HG02852 (cell line): ENCODE results near the gene MTCL1.

Experiments
- ATAC-seq: cut with Tn5 transposase; IDR thresholded peaks from one replicate; pipeline ENCODE4 v1.9.1; 2021; ENCODE audit warnings: mild to moderate bottlenecking, moderate library complexity; ENCODE audit not compliant: unreplicated experiment

The MTCL1 gene

DNA sequence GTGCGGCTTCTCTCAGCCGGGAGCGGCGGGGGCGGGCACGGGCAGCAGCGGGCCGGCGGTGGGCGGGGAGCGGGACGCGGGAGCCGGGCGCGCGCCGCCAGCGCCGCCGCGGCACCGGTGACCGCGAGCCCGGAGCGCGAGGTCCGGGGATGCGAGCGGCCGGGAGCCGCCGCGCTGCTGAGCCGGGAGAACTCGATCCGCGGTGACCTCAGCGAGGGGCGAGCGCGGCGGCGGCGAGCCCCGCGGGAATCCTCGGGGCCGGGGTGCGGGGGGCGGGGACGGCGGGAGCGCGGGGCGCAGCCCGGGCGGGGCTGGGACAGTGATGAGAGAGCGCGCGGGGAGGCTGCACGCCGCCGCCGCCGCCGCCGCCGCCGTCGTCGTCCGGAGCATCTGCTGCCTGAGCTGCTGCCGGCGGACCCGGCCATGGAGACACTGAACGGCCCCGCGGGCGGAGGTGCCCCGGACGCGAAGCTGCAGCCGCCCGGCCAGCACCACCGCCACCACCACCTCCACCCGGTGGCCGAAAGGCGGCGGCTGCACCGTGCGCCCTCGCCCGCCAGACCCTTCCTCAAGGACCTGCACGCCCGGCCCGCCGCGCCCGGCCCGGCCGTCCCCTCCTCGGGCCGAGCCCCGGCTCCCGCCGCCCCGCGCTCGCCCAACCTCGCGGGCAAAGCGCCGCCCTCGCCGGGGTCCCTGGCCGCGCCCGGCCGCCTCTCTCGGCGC is at the start of gene MTCL1:
Gene MTCL1 (plus strand): TSS at position 319 of the 723 bp plus-strand sequence. CDS start 105 bp downstream, at position 424.
- ATAC-seq = peak; percentile 39

DNA sequence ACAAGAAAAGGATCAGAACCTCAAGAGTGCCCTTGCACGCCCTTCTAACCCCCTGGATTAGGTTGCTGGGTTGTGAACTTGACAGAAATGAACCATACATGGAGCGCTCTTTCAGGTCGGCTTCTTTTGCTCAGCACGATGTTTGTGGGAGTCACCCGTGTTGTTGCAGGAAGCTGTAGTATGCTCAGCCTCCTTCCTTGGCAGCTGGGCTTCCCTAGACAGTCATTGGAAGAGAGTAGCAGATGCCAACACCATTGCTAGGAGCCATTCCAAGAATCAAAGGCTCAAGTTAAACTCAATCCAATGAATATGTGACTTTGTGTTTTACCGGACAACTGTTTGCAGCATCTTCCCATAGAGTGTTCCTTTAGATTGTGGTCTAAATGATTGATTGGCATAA is 49.1 kb upstream of the MTCL1 start:
- no peak for ATAC-seq

DNA sequence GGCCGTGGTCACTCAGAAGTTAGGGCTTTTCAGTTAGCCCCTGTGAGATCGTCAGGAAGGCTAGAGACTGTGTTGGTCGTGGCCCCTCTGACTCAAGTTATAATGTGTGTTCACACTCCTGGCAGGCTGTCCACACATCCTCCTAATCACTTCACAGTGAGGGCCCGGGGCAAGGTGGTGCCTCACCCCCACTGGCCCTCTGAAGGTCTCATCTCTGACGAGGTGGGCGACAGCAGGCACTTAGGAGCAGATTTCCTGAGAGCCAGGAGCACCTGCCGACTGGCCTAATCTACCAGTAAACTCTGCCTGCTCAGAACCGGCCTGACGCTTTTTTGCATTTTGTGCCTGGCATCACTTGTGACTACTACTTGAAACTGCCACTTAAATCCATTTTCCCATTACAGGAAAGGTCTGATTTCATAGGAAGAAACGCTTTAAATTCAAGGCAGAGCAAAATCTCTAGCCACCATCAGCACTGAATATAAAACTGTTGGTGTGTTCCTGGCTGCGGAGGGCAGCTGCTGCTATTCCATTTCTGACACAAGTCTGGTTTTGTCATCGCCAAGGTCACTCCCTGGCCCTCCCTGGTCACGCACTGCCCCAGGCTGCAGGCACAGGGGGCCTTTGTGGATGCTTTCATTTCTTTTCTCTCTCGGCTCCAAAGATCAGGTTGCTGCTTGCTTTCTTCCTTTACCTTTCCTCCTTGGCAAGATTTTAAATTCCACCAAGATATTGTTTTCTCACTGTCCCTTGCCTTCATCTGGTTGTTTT is 48.1 kb upstream of the MTCL1 start:
- ATAC-seq = no peak

DNA sequence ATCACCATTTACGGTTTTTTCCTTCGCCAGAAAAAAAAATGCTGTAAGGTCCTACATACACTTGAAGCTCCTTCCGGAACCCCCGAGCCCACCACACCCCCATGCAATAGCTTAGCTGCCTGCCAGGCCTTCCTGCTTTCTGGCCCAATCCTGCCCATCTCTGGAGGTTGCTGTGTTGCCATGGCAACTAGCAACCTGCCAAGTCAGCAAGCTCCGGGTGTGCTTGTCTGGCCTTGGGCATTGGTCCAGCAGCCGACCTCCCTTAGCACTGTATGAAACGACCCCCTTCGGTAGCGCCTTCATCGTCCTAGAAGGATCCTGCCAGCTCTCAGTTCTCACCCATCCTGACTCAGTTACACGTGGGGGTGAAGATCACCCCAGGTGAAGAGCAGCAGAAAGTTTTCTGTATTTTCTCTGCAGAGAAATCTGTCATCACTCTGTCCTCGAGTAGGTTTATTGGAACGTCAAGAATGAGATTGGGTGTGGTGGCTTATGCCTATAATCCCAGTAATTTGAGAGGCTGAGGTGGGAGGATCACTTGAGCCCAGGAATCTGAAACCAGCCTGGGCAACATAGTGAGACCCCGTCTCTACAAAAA is 47.4 kb upstream of the MTCL1 start:
- ATAC-seq = no peak

DNA sequence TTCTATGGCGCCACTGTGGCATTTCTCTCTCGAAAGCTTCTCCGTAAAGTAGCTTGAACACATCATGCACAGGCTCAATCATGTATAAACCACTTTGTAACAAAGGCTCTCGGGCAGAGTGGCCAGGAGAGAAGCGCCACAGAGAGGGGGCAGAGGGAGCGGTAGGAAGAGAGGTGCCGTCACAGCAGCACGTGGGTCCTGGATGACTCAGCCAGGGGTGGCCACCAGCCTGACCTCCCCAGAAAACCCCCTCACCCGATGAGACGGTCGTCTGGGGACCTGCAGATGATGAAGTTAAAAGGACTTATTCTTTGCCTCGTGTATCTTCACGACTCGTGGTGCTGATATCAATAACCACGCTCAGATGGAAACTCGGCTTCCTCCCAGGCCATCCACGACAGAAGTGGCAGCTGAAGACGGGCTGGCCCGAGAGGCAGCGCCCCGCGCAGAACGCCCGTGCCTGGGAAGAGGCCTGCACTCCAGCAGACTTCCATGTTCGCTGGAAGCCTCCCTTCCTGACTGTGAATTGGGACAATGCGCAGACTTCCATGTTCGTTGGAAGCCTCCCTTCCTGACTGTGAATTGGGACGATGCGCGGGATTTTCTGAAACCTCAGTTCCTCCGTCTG is 46.4 kb upstream of the MTCL1 start:
- no peak for ATAC-seq

DNA sequence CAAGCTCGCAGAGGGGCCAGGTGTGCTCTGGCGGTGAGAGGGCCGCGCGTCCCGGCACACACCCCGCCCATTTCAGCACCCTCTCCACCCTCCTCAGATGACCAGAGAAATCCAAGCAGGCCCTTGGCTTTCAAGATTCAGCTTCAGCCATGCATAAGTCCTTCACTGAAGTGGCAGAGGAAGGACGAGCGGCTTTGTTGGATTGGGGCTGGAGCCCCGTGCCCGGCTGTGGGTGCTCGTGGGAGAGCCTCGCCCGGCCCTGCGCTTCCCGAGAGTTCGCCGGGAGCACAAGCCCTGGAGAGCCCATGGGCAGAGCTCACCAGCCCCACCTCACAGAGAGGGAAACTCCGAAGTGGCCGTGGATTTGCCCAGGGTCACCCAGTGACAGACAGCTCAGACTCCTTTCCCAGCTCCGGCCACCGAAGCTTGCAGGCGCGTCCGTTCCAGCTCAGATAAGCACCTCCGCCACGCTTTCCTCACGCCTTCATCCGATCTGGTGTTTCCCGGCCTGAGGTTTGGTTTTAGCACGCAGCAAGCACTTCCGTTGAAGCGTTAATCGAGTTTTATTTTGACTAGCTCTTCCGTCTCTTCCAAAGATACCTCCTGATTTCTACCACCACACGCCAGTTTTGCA is 45.6 kb upstream of the MTCL1 start:
- ATAC-seq = no peak

DNA sequence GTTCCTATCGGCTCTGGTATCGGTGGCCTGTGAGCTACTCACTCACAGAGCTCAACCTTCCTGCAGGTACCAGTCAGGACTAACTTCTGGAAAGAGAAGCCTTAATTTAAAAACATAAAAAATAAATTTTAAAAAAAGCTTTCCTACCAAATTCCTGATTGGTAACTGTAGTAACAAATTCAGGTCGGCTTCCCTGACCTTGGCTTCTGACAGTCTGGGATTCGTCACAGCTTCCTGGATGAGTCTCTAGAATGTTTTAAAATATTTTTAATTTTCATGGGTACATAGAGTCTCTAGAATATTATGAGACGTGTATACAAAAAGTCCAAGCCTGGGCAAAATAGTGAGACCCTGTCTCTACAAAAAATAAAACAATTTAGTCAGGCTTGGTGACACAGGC is 45.0 kb upstream of the MTCL1 start:
- no peak for ATAC-seq

DNA sequence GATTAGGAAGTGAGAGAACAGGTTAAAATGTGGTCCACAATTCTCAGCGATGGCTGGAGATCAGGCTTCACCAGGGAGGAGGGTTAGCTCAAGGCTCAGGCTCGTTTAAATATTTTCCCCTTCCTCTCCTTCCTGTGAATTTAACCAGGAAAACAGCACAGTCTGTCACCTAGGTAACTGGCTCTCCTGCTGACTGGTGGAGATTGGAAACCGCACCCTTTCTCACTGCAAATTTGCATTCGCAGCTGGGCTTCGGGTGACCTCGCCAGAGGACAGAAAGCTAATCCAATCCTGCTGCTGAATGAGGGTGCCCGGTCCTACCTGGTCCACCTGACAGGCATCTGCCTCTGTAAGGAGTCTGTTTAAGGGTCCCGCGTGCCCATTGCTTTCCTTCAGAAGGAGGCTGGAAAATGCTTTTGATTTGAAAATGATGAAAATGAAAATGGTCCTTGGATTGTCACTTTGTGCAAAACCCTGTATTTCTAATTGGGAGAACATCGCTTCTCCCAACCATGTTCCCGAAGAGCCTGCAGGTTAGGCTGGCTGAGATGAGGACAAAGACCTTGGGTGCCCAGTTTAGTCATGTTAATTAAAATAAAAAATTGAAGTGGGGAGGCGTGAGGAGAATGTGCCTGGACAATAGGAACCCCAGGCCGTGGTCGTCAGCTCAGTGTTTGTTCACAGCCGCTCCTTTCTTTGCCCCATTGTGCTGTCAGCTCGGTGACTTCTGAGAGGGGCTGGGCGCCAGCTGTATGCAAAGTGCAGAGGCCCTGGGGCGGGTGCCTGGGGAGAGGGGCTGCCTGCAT is 43.4 kb upstream of the MTCL1 start:
- ATAC-seq = no peak

DNA sequence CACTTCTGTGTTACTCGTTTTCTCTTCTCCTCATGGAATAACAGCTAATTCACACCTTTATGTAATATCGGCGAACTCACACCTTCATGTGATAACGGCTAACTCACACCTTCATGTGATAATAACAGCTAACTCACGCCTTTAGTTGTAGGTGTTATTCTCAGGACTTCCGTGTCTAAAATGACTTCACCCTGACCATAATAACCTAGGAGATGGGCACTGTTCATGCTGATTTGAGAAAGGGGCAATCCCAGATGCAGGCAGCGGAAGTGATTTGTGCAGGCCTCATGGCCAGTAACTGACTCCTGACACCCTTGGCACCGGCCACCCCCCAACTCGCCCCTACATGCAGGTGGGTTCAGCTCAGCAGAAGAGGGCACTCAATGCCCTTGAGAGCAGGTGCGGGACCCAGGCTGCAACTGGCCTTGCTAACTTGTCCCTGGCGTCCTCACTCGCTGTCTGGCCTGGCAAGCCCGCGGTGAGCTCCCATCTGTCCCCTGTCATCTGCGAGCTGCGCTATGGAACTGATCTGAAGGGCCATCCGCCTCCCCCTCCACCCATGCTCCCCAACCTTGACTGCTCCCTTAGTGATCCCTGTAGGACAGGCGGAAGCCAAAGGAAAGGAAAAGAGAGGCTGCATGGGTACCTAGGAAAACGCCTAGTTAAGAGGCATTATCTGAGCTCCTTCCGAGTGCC is 42.6 kb upstream of the MTCL1 start:
- ATAC-seq = no peak

DNA sequence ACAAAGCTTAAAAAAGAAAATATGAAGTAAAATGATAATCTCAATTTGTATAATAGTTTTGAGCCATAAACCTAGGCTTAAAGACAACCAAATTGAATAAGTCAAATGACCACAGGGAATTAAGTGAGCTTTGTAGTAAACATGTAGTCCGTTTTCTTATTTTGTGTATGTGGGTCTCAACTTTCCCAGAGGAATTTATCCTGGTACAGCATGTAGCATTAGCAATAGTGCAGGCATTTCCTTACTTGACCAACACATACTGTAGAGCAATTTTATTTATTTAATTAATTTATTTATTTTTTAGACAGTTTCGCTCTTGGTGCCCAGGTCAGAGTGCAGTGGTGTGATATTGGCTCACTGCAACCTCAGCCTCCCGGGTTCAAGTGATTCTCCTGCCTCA is 37.5 kb upstream of the MTCL1 start:
- no peak for ATAC-seq

DNA sequence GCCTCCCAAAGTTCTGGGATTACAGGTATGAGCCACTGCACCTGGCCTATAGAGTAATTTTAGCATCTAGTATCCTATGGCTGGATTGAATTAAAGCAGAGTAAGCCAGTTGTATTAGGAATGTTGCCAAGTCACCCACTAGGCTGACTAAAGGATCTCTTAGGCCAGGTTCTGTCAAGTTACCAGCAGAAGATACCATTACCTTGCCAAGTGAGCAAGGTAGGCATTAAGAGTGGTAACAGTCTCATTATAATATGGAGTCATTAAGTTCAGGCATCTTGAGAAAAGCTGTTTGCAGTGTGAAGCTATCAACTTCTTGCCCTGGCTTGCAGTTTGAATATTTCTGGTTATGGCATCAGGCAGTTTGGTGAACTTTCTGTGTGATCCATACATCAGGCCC is 37.0 kb upstream of the MTCL1 start:
- no peak for ATAC-seq

DNA sequence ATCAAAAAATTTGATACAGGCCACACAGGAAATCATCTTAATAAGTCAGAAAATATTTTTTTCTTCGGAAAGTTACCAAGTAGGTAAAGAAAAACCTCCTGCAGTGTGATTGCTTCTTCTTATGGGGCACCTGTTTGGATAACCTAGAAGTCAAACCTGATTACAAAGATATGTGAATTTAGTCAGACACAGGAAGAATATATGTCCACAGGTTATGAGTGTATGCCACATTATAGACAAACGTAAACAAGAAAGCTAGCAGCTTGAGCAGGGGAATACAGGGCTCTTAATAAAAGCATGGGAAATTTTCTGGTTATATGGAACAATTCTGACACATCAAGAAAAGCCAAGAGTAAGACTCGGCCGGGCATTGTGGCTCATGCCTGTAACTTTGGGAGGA is 35.8 kb upstream of the MTCL1 start:
- ATAC-seq = no peak

DNA sequence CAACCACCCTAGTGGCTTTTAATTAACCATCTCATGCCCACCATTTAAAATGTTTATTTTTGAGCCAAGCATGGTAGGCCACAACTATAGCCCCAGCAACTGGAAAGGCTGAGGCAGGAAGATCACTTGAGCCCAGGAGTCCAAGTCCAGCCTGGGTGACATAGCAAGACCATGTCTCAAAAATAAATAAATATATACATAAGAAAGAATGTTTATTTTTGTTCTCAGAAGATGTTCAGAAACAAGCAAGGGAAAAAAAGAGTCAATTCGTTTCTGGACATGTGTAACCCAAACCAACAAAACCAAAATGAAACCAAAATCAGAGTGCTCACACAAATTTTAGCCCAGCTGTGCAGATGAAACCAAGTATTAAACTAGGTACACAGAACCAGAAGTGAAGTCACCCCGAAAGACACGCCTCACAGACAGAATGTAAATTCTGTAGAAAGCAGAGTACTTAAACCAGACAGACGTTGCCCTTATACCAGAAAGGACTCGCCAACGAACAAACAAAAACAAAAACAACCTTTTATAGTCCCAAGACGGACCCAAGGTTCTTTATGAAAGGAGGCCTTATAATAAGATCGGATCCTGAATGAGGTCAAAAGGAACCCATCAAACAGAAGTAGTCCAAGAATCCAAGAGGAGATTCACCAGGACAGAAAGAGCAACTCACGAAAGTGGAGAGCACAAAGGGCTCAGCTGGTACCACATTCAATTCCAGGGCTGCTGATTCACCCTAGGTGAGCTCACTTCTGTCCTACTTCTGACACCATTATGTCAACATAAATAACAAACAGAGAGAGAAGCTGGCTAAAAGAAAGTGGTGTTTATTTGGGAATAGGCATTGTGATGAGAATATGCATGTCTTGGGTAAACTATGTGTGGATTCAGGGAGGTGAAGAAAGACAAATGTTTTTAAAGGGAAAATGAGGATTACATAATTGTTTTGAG is 31.8 kb upstream of the MTCL1 start:
- ATAC-seq = peak; percentile 98

DNA sequence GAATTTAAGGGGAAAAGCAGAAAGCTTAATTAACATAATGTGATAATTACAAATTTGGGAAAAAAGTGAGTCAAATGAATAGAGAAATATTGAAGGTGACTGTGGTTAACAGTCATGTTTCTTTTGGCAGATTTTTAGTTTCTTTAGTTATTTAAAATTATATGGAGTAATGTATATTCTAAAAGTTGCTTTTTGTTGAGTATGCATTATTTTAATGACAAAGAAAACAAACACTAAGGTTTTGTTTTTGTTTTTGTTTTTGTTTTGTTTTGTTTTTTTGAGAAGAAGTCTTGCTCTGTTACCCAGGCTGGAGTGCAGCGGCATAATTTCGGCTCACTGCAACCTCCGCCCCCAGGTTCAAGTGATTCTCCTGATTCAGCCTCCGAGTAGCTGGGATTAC is 30.3 kb upstream of the MTCL1 start:
- ATAC-seq = no peak

DNA sequence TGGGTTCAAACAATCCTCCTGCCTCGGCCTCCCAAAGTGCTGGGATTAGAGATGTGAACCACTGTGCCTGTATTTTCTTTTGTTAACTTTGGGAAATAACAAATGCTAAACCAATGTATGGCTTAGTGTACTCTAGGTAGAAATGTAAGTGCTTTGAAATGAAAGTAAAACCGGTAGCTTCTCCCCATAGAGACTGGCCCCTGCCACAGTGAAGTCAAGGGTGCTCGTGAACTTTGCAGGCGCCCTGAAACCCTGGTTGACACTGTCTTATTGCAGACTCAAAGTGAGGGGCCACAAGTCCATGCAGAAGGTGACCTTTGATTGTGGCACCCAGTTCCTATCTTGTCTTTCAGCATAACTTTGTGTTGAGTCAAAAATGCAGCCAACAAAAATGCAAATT is 24.2 kb upstream of the MTCL1 start:
- no peak for ATAC-seq

DNA sequence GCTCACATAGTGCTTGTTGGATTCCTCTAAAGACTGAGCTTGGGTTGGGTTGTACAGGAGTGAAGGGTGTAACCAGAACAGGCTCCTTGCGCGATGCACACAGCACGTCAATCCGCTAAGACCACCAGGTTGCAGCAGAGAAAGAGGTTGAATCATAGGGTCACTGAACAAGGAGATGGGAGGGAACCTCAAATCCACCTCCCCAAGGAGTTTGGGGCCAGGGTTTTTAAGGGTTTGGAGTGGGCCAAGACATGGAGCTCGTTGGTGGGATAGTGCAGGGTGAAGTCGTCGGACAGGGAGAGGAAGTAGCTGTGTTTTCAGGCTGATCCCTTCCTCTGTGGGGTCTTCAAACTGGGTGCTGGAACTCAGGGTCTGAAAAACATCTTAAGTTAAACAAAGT is 20.8 kb upstream of the MTCL1 start:
- no peak for ATAC-seq

DNA sequence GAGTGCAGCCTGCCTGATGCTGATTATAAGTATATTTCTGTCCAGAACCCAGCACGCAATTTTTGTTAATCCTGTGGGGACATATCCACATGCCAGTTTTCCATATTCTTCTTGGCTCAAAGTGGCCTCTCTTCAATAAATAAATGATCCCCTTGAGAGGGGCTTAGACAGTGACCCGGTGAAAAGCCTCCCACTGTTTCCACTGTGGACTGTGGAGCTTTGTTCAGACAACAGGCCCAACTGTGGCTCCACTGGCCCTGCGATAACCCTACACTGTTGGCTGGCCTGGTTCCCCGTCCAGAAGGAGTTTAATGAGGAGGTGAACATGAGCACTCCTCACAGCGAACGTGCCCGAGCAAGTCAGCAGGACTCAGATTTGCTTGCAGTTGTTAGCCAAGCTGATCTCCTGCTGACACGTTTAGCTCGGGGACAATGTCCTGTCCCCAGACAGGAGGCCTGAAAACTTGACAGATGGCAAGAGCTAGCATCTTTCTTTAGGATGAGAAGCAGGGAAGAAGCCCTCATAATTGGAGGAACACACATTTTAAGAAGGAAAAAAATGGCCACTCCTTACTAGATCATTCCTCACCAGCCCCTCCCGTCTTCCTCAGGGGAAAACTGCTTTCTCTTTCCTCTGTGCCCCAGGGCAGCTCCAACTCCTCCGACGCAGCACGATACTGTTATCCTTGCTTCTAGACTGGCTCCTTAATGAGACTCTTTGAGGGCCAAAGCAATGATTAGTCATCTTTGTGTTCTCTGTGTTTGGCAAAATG is 20.0 kb upstream of the MTCL1 start:
- no peak for ATAC-seq

DNA sequence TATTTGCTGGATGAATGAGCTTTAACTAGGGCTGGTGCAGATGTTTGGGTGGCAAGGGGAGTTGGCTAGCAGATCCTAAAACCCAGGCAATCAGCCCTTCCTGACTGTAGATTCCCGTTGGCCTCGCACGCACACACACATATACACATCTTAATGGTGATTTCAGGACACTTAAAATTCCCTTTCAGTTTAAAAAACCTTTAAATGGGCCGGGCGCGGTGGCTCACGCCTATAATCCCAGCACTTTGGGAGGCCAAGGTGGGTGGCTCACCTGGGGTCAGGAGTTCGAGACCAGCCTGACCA is 19.5 kb upstream of the MTCL1 start:
- ATAC-seq = no peak
